ENCODE data around the gene DMTF1. TPM values are rescaled to one million over a fixed set of nuclear protein-coding genes. Genes with fewer than 3 reads are reported as not detected.

The DMTF1 gene
- total RNA-seq, 2 donors from 2014 or later = 30.7 to 100 TPM

- TF ChIP-seq POLR2A (IDR thresholded peaks at IDR 0.05) (no peak), POLR2AphosphoS5 (IDR thresholded peaks at IDR 0.05) (no peak), CTCF (IDR thresholded peaks at IDR 0.05) (no peak)
- no peak overlapping the region for H3K27ac ChIP-seq
- DNase-seq (ENCODE audit: low spot score) = no peak
- no peaks in the 10 kb centered on the region for H3K4me1 ChIP-seq (replicated peaks)
- no peak overlapping the region for H3K4me3 ChIP-seq
- WGBS = 61% methylated on average over 2 of the region's 2 CpGs
- no peaks in the 10 kb centered on the region for H3K36me3 ChIP-seq
- H3K9me3 ChIP-seq = no peaks in the 10 kb centered on the region
- no peaks in the 10 kb centered on the region for H3K27me3 ChIP-seq (replicated peaks; ENCODE audit: insufficient read depth)
- intact Hi-C loops (cut with DNase I) = no loop called here
Observed at GRCh38 chr7:87144173-87144657, 8.0 kb upstream of the DMTF1 start.

- intact Hi-C loops (cut with DNase I) = loop anchor here (5.0 kb wide), 1 partner anchor 210 kb away; no protein-coding TSS in a partner anchor
- Histone ChIP-seq H3K27ac (no peak overlapping the region), H3K9me3 (no peaks in the 10 kb centered on the region), H3K27me3 (replicated peaks; ENCODE audit: insufficient read depth) (no peaks in the 10 kb centered on the region), H3K4me1 (replicated peaks) (no peaks in the 10 kb centered on the region), H3K4me3 (no peak overlapping the region), H3K36me3 (no peaks in the 10 kb centered on the region)
- WGBS = 83% methylated on average over 24 of the region's 25 CpGs
- TF ChIP-seq CTCF (IDR thresholded peaks at IDR 0.05) (no peak), POLR2AphosphoS5 (IDR thresholded peaks at IDR 0.05) (no peak), POLR2A (IDR thresholded peaks at IDR 0.05) (no peak)
- DNase-seq (ENCODE audit: low spot score) = no peak
Observed at GRCh38 chr7:87146740-87147386, 5.4 kb upstream of the DMTF1 start.

- 86% methylated on average over 7 of the region's 7 CpGs for WGBS
- TF ChIP-seq CTCF (IDR thresholded peaks at IDR 0.05) (no peak), POLR2AphosphoS5 (IDR thresholded peaks at IDR 0.05) (no peak), POLR2A (IDR thresholded peaks at IDR 0.05) (no peak)
- Histone ChIP-seq H3K27me3 (replicated peaks; ENCODE audit: insufficient read depth) (no peaks in the 10 kb centered on the region), H3K27ac (no peak overlapping the region), H3K4me3 (no peak overlapping the region), H3K36me3 (no peaks in the 10 kb centered on the region), H3K4me1 (replicated peaks) (no peaks in the 10 kb centered on the region), H3K9me3 (no peaks in the 10 kb centered on the region)
- no peak for DNase-seq (ENCODE audit: low spot score)
- intact Hi-C loops (cut with DNase I) = loop anchor here (5.0 kb wide), 1 partner anchor 210 kb away; no protein-coding TSS in a partner anchor
Observed at GRCh38 chr7:87147500-87147899, 4.8 kb upstream of the DMTF1 start.

GRCh38 chr7:87148332-87148955 is 3.8 kb upstream of the DMTF1 start:
- TF ChIP-seq CTCF (IDR thresholded peaks at IDR 0.05) (peak in 3 of 4 experiments; percentile 47 to 64 (median 53)), POLR2A (IDR thresholded peaks at IDR 0.05) (no peak)

More at GRCh38 chr7:87148332-87148955, 3.8 kb upstream of the DMTF1 start:
- Histone ChIP-seq H3K9me3 (no peaks in the 10 kb centered on the region), H3K36me3 (no peaks in the 10 kb centered on the region), H3K27me3 (replicated peaks; ENCODE audit: insufficient read depth) (no peaks in the 10 kb centered on the region), H3K4me3 (no peak overlapping the region), H3K4me1 (replicated peaks) (no peaks in the 10 kb centered on the region), H3K27ac (no peak overlapping the region)
- intact Hi-C loops (cut with DNase I) = loop anchor here (5.0 kb wide), 1 partner anchor 211 kb away; no protein-coding TSS in a partner anchor
- no peak for DNase-seq (ENCODE audit: low spot score)
- WGBS = 13% methylated on average over 1 of the region's 1 CpG
